Measurements from ENCODE around the gene TFAP2C.
"Not testable (repeated sequence)": the region's sequence is repeated elsewhere in the genome, so short reads cannot be mapped to it uniquely, and the experiment has no call there.

DNA sequence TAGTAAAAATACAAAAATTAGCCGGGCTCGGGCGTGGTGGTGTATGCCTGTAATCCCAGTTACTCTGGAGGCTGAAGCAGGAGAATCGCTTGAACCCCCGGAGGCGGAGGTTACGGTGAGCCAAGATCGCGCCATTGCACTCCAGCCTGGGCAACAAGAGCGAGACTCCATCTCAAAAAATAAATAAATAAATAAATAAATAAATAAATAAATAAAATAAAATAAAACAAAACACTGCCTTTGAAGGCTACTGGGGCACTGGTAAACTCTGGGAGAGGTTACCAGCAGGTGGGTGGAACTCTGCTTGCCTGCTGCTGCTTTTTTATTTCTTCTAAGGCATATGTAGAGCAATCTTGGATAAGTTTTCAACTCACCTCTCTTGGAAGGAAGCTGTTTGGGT lies 5.2 kb upstream of the TFAP2C start:
- not testable (repeated sequence) for TF ChIP-seq ZNF274 (IDR thresholded peaks at IDR 0.05; ENCODE audit: low read depth, low read length); SUZ12 (IDR thresholded peaks at IDR 0.05; ENCODE audit: extremely low read depth, insufficient read depth, insufficient read length)
